GM19372 (cell line): ENCODE measurements around the gene CA4.

Source experiments
- ATAC-seq: cut with Tn5 transposase; IDR thresholded peaks from one replicate; pipeline ENCODE4 v1.9.1; 2021; ENCODE audit warnings: mild to moderate bottlenecking, low read depth, moderate library complexity; ENCODE audit not compliant: unreplicated experiment

CA4 gene

DNA sequence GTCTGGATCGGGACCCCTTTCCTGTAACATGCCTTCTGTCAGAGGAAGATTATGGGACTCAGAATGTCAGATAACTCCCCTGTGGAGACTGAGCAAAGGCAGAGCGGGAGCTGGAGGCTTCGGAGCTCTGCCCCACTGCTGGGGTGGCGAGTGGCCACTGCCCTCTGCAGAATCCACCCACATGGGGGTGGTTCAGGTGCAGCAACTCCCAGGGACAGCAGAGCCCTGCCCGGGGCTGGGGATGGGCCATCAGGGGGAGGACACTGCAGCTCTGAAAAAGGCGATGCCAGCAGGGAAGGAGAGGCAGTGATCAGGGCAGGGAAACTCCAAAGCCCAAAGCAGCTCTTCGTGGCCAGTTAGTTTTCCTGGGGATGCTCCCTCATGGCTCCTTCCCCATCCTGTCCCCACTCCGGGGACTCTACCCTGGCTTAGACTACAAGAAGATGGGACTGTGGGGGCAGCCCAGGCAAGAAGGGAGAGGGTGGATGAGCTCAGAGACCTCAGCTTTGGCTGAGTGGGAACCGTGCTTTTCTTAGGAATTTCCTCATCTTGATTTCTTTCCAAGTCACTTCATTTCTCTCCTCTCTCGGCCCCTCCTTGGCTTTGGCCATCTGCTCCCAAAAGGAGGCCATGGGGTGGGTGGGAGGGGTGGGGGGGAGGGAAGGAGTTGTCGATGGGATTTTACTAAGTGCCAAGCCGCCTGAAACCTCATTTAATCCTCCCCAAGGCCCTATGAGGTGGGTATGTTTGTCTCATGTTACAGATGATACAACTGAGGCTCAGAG is 4.0 kb downstream of the CA4 start:
- no peak for ATAC-seq

DNA sequence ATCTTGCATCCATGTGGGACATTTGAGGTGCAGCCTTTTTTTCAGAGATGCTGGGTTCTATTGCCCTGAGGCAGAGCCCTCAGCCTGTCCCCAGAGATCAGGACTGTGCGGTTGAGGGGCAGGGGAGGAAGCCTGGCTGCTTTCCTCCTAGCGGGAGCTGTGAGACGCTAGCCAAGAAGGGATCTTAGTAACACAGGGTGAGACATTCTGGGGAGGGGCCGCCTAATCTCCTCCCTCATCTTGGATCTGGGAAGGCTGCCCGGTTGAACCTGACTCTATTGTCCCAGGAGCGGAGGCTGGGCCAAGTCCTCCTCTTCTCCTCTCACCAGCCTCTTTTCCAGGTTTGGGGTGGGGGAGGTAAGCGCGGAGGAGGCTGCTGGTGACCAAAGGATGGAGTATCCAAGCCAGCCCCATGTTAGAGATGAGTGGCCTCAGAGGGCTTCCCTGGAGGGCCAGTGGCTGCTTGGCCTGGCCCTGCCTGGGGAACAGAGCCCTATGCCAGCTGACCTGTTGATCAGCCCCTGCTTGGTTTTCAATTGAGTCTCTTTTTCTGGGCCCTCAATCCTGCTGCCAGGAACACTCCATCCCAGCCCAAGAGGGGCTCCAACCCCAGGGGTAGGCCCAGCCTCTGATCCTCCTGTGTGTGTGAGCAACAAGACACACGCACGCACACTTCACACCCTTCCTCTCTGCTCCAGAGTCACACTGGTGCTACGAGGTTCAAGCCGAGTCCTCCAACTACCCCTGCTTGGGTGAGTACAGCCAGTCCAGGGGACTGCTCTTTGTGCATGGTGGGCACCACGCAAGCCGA is 5.0 kb downstream of the CA4 start:
- ATAC-seq: no peak

DNA sequence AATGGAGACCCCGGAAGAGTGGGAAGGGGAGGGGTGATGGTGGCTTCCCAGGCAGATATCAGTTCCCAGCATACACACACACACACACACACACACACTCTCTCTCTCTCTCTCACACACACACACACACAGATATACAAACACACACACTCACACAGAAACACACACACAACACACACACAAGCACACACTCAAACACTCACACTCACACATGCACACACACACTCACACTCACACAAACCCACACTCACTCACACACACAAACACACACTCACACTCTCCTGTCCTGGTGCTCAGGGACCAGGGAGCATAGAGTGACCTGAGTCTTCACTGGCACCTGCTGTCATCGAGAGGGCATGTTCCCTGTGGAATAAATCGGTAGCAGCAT is 5.6 kb downstream of the CA4 start:
- no peak for ATAC-seq

DNA sequence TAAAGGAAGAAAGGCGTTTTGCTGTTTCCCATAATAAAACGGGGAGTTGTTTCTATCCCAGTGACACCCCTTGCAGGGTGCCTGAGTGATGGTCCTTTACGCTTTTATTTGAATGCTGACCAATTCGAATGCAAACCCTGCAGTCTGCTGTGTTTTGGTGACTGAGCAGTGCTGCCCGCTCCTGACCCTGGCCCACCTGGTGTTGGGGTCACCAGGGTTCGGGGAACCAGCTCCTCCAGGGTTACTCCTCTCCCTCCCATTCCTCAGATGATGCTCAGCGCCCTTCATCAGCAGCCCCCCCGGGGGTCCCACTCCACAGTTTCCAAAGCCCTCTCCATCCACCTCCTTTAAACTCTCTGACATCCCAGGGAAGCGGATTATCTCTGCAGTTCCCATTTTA is 6.0 kb downstream of the CA4 start:
- no peak for ATAC-seq

DNA sequence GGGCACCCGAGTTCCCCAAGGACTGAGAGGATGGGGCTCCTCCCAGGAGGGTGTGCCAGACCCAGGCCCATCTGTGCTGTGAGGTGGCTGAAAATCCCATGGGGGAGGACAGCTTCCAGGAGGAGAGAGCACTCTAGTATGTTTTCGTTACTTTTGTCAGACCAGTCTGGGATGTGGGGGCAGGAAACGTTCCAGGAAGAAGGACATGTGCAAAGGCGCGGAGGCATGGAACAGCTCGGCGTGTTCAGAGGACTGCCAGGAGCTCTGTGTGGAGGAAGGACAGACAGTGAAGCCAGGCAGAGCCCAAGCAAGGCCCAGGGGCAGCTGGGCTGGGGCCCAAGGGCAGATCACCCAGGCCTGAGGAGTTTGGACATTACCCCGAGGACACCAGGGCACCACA is 7.0 kb downstream of the CA4 start:
- no peak for ATAC-seq

DNA sequence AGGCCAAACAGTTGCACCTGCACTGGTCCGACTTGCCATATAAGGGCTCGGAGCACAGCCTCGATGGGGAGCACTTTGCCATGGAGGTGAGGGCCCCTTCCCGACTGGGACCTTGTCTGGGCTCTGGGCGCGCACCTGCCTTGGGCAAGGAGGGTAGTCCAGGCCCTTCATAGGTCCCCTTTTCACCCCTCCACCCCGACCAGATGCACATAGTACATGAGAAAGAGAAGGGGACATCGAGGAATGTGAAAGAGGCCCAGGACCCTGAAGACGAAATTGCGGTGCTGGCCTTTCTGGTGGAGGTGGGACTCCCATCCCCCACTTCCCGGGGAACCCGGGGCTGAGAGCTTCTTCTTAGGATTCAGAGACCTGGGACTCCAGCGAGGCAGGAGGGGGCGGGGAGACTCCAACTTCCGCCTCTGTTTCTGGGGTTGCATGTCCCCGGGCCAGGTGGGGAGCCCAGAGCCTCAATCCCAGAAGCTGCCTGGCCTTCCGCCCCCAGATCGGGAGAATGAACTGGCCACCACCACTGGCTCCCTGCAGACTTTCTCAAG is 7.8 kb downstream of the CA4 start:
- no peak for ATAC-seq

DNA sequence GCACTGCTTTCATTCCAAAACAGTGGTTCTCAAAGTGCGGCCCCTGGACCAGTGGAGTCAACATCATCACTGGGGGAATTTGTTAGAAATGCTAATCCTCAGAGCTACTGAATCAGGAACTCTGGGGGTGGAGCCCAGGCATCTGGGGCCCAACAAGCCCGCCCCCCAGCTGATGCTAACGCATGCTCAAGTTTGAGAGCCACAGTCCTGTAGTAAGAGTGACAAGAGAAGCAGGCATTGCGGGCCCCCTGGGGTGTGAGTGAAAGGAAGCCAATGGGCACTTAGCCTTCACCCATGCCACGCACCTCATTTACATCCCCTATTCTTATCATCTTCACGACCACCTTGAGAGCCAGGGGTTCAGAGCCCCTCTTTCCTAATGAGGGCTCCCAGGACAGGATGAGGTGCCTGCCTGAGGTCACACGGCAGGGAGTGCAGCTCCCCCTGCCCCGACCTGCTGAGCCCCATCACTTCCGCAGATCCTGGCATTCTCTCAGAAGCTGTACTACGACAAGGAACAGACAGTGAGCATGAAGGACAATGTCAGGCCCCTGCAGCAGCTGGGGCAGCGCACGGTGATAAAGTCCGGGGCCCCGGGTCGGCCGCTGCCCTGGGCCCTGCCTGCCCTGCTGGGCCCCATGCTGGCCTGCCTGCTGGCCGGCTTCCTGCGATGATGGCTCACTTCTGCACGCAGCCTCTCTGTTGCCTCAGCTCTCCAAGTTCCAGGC is 9.1 kb downstream of the CA4 start:
- ATAC-seq: no peak

DNA sequence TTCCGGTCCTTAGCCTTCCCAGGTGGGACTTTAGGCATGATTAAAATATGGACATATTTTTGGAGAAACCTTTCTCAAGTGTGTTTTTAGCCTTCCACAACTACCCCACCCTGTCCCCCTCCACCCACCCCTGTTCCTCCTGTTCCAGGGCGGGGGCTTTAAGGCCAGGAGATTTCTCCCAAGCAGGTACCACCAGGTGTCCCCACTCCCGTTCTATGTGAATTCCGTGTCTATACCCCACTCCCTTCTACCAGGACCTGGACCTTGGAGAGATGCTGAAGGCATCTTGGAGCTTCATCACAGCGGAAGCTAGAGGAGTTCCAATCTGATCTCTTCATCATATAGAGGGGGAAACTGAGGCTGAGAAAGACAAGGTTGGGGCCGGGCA is 9.7 kb downstream of the CA4 start:
- ATAC-seq: no peak

DNA sequence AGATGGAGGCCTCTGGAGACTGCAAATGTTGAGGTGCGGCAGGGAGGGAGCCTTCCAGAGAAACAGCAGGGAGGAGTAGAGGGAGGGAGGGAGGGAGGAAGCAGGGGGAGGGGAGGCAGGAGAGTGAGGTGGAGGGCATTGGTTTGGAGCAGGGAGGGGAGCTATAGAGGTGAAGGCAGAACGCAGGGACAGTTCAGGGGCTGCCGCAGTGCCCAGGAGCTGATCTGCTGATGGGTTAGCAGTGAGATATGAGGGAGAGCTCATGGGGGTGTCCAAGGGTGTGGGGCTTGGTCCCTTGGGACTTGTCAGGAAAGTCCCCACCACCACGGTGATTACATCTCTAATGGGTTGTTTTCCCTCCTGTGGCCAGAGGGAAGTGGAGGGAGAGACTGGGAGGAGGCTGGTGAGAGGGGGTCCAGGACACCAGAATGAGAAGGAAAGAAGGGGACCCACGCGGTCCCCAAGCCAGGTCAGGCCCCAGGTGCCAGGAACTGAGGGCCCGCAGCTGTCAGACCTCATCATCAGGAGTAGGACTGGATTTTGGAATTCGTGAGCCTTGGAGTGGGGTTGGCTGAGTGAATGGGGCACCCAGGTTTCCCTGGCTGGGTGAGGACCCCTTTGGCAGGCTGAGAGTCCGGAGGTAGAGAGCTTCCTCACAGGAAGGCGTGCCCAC is 11.2 kb downstream of the CA4 start:
- no peak for ATAC-seq

DNA sequence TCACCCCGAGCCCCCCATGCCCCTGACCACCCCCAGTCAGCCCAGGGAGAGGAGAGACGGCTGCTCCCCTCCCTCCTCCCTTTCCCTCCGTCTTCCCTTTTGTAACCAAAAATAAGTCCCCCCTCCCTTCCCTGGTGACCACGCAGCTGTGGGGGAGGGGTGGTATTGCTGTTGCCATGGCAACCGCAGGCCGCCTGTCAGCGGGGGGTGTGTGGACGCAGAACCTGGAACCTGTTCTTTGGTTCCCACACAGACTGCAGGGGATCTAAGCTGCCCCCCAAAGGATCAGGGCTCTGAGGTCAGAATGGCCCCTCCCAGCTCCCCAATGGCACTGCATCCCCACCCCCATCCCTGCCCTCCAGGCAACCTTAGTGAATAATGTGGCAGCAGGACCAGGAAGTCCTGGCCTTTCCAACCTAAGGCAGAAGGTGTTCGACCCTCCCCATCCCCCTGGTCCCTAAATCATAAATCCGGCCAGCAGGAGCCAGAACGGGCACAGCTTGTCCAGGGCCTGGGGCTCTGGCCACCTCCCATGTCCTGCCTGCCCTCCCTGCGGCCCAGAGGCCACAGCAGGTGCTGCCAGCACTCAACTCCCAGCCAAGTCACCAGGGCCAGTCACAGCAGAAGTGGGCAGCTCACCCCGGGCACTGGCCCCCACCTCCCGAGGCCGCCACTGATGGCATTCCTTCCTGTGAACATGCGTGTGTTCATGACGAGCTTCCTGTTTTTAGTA is 12.0 kb downstream of the CA4 start:
- ATAC-seq: no peak

DNA sequence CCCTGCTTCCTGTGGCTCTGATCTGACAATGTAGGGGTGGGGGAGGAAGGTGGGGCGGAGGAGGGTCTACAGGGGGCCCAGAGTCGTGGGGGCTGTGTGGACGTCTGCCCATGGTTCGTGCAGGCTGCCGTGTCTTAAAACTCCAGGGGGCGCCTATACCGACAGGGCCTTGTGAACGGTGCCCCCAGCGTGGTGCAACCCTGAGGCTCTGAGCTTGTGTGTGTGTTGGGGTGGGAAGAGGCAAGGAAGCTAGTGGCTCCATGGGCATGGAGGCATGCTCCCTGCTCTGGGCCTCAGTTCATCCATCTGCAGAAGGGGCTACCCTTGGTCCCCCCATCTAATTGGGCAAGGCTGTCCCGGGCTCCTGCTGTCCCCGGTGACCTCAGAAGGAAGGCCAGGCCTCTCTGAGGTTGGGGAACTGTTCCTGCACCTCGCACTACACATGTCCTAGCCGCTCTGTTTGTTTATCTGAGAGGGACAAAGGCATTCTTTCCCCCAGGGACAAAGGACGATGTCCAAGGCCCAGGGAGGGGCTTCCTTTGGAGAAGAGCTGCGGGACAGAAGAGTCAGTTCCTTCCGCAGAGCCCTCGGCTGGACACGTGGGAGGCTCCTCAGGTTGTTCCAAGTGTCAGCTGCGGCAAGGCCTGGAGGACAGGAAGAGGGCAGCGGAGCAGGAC is 13.5 kb downstream of the CA4 start:
- no peak for ATAC-seq

DNA sequence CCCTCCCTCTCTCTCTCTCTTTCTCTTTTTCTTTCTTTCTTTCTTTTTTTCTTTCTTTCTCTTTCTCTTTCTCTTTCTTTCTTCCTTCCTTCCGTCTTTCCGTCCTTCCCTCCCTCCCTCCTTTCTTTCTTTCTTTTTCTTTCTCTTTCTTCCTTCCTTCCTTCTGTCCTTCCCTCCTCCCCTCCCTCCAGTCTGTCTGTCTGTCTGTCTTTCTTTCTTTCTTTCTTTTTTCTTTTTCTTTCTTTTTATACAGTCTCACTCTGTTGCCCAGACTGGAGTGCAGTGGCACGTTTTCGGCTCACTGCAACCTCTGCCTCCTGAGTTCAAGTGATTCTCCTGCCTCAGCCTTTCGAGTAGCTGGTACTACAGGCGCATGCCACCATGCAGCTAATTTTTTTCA is 14.4 kb downstream of the CA4 start:
- no peak for ATAC-seq

DNA sequence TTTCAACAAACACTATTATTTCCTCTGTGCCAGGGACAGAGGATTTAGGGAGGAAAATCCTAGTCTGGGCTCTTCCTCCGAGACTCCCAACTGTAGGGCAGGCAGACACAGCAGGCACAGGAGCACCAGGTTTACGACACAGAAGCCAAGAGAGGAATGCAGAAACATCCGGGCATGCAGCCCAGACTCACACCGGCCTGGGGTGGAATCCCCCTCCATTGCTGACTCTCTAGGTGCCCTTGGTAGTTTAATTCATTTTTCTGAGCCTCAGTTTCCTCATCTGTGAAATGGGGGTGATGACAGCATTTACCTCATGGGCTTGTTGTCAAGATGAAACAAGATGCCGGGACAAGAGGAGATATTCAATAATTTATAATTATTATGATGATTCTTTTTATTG is 14.9 kb downstream of the CA4 start:
- no peak for ATAC-seq

DNA sequence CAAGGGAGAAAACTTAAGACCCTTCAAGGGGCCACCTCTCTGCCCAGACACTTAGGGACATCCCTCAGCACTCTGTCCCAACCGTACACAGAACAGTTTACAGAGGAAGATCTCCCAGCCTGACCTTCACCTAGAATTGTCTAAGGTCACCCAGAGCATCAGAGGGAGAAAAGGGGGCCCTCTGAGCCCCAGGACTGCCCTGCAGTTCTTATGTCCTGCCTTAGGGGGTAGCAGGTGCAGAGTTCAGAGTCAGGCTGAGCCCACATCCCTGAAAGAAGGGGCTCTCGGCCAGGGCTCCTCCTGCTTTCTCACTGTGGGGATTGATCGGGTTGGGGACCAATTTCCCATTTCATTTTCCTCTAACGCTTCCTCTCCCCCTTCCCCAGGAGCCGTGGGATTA is 15.4 kb downstream of the CA4 start:
- ATAC-seq: no peak

DNA sequence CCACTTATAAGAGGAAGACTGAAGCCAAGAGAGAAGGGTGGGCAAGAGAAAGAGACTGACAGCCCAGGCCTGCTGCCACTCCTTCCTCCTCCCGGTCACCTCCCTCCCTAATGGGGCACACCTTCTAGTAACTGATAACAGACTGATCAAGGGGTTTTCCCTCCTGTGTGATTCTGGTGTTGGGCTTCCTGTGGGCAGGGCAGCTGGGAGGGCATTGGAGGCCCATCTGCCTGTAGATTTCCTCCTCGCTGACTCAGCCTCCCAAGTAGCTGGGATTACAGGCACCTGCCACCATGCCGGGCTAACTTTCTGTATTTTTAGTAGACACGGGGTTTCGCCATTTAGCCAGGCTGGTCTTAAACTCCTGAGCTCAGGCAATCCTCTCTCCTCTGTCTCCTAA is 16.2 kb downstream of the CA4 start:
- ATAC-seq: no peak

DNA sequence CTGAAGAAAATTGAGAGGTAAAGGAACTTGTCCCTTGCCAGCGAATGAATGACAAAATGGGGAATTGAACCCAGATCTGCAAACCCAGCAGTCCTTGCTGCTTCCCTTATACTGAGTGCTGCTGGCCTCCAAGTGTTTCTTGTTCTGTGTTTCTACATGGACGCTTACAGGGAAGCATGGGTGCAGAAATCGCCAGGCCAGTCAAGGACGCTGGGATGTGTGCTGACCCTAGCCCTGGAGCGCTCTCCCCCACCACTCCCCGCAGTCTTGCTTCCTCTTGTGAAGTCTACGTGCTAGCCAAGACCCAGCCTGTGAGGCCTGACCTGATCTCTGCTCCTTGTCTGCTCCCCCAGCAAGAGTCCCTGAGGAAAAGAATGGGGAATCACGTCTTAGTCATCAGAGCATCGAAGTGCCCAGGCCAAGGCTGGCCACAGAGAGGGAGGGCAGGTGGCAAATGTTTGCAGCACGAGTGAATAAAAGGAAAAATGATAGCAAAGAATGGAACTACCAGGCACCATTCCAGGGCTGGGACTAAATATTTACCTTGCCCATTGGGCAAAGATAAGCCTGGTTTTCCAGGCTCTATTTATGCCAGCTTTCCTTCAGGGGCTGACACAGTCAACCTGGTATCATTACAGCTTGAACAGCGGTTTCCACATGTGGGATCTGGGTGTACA is 17.4 kb downstream of the CA4 start:
- ATAC-seq: no peak

DNA sequence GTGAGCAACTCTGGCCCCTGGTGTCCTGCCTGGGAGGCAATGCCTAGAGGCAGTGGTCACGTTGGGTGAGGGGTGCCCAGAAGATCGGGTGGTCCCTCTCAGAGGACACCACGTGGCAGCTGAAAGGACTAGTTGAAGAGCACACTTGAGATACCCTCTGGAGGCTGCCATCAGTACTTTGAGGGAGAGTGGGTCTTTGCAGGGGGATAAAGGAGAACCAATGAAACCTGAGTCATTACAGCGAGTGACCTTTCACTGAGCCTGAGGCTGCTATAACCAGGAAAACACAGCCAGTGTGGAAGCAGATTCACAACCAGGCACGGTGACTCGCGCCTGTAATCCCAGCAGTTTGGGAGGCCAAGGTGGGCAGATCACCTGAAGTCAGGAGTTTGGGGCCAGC is 18.9 kb downstream of the CA4 start:
- no peak for ATAC-seq

DNA sequence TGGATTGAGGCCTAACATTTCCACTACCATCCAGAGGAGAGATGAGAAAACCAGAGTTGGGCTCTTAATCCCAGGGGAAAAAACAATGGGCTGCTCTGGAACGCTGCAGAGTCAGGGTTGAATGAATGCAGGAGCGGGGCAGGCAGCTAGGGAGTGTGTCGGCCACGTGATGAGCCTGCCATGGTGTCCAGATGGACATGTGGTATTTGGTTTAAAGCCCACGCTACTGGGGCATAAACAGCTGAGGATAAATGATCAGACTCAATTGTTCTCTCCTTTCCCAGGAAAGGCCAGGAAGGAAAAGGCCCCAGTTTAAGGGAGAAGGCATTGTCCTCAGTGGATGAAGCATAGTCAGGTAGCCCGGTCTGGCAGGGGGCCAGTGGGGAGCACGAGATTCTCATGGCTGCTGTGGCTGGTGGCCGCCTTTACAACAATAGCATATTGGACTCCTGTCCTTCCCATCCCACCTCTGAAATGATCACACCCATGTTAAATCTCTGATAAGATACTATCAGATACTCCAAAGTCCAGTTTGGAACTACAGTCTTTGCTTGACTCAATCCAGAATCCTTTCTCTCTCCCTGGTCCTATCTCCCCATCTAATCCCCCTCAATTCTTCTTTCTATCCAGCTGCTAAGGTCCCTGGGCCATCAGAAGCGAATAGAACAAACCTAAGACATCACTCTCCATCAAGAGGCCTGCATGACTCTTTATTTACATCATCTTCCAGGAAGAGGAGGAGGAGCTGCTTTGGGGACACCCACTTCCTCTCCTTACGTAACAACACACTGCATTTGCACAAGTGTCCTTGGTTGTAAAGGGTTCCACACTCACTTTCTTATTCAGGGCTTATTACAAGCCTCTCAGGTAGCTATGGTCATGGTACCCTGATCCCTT is 20.4 kb downstream of the CA4 start:
- no peak for ATAC-seq
